HL-60 (cell line): ENCODE data around the gene RPL13A.
"Not testable (repeated sequence)": the region's sequence is repeated elsewhere in the genome, so short reads cannot be mapped to it uniquely, and the experiment has no call there.

Experiments used
- DNase-seq, 2 experiments: peaks; one replicate each; pipeline ENCODE4 v3.0.0-alpha.2; 2010 to 2020; ENCODE audit warnings: low read depth in 1 of 2, low spot score in 1 of 2
- H3K27ac ChIP-seq: fragments of 250-450 bp; sonication (Bioruptor Pico); replicated peaks from 2 replicates; pipeline ENCODE4 v1.5.1; 2020; ENCODE audit warnings: mild to moderate bottlenecking, moderate library complexity
- H3K27me3 ChIP-seq: fragments of 250-450 bp; sonication (Bioruptor Pico); 2 replicates; pipeline ENCODE4 v1.5.1; 2021; ENCODE audit warnings: mild to moderate bottlenecking, moderate library complexity; ENCODE audit not compliant: insufficient read depth, poor library complexity, severe bottlenecking
- H3K4me3 ChIP-seq: replicated peaks from 2 replicates; pipeline ENCODE4 v1.5.1; 2011; ENCODE audit warnings: mild to moderate bottlenecking, control low read depth, low read length; ENCODE audit not compliant: insufficient read depth
- GABPA ChIP-seq: IDR thresholded peaks from 2 replicates; pipeline ENCODE4 v1.6.1; 2012; ENCODE audit warnings: low read depth
- POLR2AphosphoS5 ChIP-seq: IDR thresholded peaks from 2 replicates; pipeline ENCODE4 v1.6.1; 2012; ENCODE audit warnings: low read depth
- SPI1 ChIP-seq: IDR thresholded peaks from 2 replicates; pipeline ENCODE4 v1.6.1; 2012; ENCODE audit warnings: low read depth, mild to moderate bottlenecking, borderline replicate concordance
- TF ChIP-seq, protein P1 (sequence below): IDR thresholded peaks from 2 replicates; pipeline ENCODE4 v1.6.1; 2012; ENCODE audit warnings: low read depth; ENCODE audit not compliant: insufficient replicate concordance
- TF ChIP-seq, protein P2 (sequence below): IDR thresholded peaks from one replicate; pipeline ENCODE4 v1.5.1; 2011; ENCODE audit warnings: low read length, control low read depth, inconsistent platforms; ENCODE audit not compliant: insufficient read depth

Gene RPL13A

DNA sequence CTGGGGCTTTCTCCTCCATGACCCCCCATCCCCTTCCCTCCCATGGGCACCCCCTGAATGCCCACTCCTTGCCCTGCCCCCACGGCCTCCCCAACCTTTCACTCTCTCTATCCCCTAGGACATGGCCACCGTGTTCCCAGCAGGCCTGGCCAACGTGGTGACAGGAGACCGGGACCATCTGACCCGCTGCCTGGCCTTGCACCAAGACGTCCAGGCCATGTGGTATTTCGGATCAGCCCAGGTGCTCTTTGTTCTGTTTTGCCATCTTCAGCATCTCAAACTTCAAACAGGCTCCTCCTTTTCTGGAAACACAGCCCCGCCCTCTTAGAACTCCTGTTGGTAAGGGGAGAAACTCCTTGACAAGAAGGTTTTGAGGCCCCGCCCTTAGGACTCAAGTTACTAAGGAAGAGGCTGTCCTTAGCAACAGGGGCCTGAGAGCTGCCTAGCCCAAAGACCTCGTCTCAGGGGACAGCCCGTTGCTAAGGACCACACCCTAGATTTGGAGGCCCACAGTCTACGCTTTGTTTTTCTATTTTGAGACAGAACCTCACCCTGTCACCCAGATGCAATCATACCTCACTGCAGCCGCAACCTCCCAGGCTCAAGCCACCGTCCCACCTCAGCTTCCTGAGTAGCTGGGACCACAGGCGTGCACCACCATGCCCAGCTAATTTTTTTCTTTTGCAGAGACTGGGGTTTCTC, 18.5 kb upstream of the RPL13A start:
- no peak overlapping the region for H3K27ac ChIP-seq
- no peaks in the 10 kb centered on the region for H3K27me3 ChIP-seq
- peak in 1 of 2 experiments; percentile 52 for DNase-seq
- peak; percentile 47; the same call in 1 of the 2 replicates for TF ChIP-seq SPI1
- TF ChIP-seq, protein P1, sequence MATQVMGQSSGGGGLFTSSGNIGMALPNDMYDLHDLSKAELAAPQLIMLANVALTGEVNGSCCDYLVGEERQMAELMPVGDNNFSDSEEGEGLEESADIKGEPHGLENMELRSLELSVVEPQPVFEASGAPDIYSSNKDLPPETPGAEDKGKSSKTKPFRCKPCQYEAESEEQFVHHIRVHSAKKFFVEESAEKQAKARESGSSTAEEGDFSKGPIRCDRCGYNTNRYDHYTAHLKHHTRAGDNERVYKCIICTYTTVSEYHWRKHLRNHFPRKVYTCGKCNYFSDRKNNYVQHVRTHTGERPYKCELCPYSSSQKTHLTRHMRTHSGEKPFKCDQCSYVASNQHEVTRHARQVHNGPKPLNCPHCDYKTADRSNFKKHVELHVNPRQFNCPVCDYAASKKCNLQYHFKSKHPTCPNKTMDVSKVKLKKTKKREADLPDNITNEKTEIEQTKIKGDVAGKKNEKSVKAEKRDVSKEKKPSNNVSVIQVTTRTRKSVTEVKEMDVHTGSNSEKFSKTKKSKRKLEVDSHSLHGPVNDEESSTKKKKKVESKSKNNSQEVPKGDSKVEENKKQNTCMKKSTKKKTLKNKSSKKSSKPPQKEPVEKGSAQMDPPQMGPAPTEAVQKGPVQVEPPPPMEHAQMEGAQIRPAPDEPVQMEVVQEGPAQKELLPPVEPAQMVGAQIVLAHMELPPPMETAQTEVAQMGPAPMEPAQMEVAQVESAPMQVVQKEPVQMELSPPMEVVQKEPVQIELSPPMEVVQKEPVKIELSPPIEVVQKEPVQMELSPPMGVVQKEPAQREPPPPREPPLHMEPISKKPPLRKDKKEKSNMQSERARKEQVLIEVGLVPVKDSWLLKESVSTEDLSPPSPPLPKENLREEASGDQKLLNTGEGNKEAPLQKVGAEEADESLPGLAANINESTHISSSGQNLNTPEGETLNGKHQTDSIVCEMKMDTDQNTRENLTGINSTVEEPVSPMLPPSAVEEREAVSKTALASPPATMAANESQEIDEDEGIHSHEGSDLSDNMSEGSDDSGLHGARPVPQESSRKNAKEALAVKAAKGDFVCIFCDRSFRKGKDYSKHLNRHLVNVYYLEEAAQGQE: no peak
- H3K4me3 ChIP-seq: no peak overlapping the region

DNA sequence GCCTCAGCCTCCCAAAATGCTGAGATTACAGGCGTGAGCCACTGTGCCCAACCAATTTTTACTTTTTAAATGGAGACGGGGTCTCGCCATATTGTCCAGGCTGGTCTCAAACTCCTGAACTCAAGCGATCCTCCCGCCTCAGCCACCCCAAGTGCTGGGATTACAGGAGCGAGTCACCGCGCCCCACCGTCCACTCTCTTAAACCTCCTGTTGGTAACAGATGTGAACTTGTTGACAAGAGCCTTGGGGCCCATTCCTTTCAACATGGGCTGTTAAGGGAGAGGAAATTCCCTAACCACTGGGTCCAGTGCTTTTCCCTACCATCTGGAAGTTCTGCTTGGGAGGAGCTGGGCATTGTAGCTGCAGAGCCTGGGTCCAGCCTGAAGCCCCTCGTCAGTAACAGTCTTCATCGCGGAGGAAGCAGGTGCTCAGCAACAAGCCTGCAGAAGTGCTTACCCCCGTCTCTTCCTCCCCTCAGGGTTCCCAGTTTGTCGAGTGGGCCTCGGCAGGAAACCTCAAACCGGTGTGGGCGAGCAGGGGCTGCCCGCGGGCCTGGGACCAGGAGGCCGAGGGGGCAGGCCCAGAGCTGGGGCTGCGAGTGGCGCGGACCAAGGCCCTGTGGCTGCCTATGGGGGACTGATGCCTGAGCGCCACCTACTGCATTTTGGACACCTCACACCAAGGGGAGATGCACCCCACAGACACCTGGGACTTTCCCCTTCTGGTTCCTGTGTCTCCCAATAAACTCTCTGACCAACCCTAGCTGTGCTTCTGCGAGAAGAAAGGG, 17.4 kb upstream of the RPL13A start:
- TF ChIP-seq SPI1 (no peak), POLR2AphosphoS5 (no peak)
- TF ChIP-seq, protein P2, sequence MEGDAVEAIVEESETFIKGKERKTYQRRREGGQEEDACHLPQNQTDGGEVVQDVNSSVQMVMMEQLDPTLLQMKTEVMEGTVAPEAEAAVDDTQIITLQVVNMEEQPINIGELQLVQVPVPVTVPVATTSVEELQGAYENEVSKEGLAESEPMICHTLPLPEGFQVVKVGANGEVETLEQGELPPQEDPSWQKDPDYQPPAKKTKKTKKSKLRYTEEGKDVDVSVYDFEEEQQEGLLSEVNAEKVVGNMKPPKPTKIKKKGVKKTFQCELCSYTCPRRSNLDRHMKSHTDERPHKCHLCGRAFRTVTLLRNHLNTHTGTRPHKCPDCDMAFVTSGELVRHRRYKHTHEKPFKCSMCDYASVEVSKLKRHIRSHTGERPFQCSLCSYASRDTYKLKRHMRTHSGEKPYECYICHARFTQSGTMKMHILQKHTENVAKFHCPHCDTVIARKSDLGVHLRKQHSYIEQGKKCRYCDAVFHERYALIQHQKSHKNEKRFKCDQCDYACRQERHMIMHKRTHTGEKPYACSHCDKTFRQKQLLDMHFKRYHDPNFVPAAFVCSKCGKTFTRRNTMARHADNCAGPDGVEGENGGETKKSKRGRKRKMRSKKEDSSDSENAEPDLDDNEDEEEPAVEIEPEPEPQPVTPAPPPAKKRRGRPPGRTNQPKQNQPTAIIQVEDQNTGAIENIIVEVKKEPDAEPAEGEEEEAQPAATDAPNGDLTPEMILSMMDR: no peak
- Histone ChIP-seq H3K27me3 (no peaks in the 10 kb centered on the region), H3K4me3 (no peak overlapping the region), H3K27ac (no peak overlapping the region)
- DNase-seq: peak in 1 of 2 experiments; percentile 54

DNA sequence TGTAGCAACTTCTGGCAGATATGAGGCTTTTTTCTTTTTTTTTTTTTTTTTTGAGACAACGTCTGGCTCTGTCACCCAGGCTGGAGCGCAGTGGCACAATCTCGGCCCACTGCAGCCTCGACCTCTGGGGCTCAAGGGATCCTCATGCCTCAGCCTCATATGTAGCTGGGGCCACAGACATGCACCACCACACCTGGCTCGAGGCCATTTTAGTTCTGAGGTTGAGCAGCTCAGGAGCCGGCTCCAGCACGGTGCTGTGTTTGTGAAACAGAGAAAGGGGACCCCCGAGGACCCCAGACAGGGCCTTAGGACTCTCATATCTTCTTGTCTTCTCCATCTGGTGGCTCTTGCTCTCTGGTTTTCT, 16.8 kb upstream of the RPL13A start:
- no peak overlapping the region for H3K27ac ChIP-seq
- TF ChIP-seq, protein P2: no peak
- TF ChIP-seq POLR2AphosphoS5: no peak
- TF ChIP-seq, protein P1: no peak
- TF ChIP-seq GABPA: no peak
- no peak for TF ChIP-seq SPI1
- H3K4me3 ChIP-seq: no peak overlapping the region
- H3K27me3 ChIP-seq: no peaks in the 10 kb centered on the region
- DNase-seq: no peak

DNA sequence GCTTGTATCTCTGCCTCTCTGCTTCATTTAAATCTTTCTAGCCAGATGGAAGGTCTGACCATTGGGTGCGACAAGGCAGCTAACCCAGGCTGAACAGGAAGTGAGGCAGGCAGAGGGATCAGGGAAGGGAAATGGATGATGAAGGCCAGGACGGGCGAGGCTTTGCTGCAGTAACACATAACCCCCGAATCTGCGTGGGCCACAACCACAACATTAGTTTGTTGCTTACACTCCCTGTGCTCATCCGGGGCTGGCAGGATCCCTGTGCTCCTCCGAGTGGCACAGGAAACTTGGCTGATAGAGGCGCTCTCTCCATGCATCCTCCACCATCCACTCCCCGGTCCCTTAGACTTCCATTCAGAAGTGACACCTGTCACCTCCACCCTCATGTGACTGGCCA, 14.5 kb upstream of the RPL13A start:
- H3K27ac ChIP-seq: no peak overlapping the region
- no peak overlapping the region for H3K4me3 ChIP-seq
- no peak for DNase-seq
- TF ChIP-seq GABPA (no peak), SPI1 (no peak), POLR2AphosphoS5 (no peak)
- TF ChIP-seq, protein P2: no peak
- TF ChIP-seq, protein P1: no peak
- no peaks in the 10 kb centered on the region for H3K27me3 ChIP-seq

DNA sequence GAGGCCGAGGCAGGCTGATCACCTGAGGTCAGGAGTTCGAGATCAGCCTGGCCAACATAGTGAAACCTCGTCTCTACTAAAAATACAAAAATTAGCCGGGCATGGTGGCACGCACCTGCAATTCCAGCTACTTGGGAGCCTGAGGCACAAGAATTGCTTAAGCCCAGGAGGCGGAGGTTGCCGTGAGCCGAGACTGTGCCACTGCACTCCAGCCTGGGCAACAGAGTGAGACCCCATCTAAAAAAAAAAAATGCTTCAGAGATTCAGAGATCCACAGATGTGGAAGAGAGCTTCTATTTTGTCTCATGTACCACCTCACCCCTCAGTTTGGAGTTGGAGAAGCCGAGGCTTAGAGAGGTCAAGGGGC, 13.9 kb upstream of the RPL13A start:
- H3K4me3 ChIP-seq: peak overlapping the region; percentile 62; the same call in 1 of the 2 replicates

More for the DNA sequence above, 13.9 kb upstream of the RPL13A start:
- not testable (repeated sequence) for H3K27ac ChIP-seq, H3K27me3 ChIP-seq, DNase-seq
